Muscle layer of duodenum (tissue), 2 donors: ENCODE measurements around the gene RAVER2.
"Not testable (repeated sequence)": the region's sequence is repeated elsewhere in the genome, so short reads cannot be mapped to it uniquely, and the experiment has no call there.

Experiments
- H3K27ac ChIP-seq: one replicate; pipeline ENCODE4 v1.7.0; 2013; ENCODE audit warnings: mild to moderate bottlenecking, low read length
- H3K27me3 ChIP-seq: one replicate; pipeline ENCODE4 v1.7.0; 2013; ENCODE audit warnings: low read depth, mild to moderate bottlenecking, control low read depth, low read length
- H3K36me3 ChIP-seq, 2 donors: one replicate each; pipeline ENCODE4 v1.7.0; 2013; ENCODE audit warnings: low read length in 2 of 2, control low read depth in 1 of 2, mild to moderate bottlenecking in 1 of 2; ENCODE audit not compliant: insufficient read depth in 2 of 2, control insufficient read depth in 1 of 2
- H3K4me1 ChIP-seq, 2 donors: one replicate each; pipeline ENCODE4 v1.7.0; 2013; ENCODE audit warnings: low read length in 2 of 2, mild to moderate bottlenecking in 2 of 2, control low read depth in 1 of 2, moderate library complexity in 1 of 2; ENCODE audit not compliant: insufficient read depth in 2 of 2, control insufficient read depth in 1 of 2
- H3K4me3 ChIP-seq, 2 donors: one replicate each; pipeline ENCODE4 v1.7.0; 2013; ENCODE audit warnings: low read length in 2 of 2, low read depth in 1 of 2, mild to moderate bottlenecking in 1 of 2
- H3K9me3 ChIP-seq, 2 donors: one replicate each; pipeline ENCODE4 v1.7.0; 2013; ENCODE audit warnings: low read length in 2 of 2, control low read depth in 1 of 2, mild to moderate bottlenecking in 1 of 2; ENCODE audit not compliant: control insufficient read depth in 1 of 2
- donor health status: healthy.

The RAVER2 gene

GRCh38 chr1:64814427-64814826 lies 69.6 kb downstream of the RAVER2 start:
- Histone ChIP-seq H3K27me3 (no peaks in the 10 kb centered on the region), H3K27ac (no peak overlapping the region)

GRCh38 chr1:64817364-64817763 lies 72.5 kb downstream of the RAVER2 start:
- H3K36me3 ChIP-seq, H3K4me3 ChIP-seq, H3K4me1 ChIP-seq, H3K27me3 ChIP-seq, H3K27ac ChIP-seq, H3K9me3 ChIP-seq: not testable (repeated sequence)

More at GRCh38 chr1:64814427-64814826, 69.6 kb downstream of the RAVER2 start:
- no peaks in the 10 kb centered on the region for H3K9me3 ChIP-seq
- no peaks in the 10 kb centered on the region for H3K4me1 ChIP-seq
- H3K36me3 ChIP-seq, result peaks cover 0 to 8% of the 10 kb centered on the region in 2 donors
- H3K4me3 ChIP-seq, result no peak overlapping the region

GRCh38 chr1:64820572-64820971 lies 75.7 kb downstream of the RAVER2 start:
- not testable (repeated sequence) for H3K9me3 ChIP-seq, H3K27me3 ChIP-seq, H3K27ac ChIP-seq, H3K36me3 ChIP-seq, H3K4me3 ChIP-seq, H3K4me1 ChIP-seq

- Histone ChIP-seq H3K27me3 (no peaks in the 10 kb centered on the region), H3K4me1 (no peaks in the 10 kb centered on the region), H3K36me3 (no peaks in the 10 kb centered on the region), H3K27ac (no peak overlapping the region), H3K9me3 (no peaks in the 10 kb centered on the region), H3K4me3 (no peak overlapping the region)
Measured at GRCh38 chr1:64822621-64823020, 77.7 kb downstream of the RAVER2 start.

- H3K36me3 ChIP-seq, result no peaks in the 10 kb centered on the region
- H3K9me3 ChIP-seq, result no peaks in the 10 kb centered on the region
- no peaks in the 10 kb centered on the region for H3K27me3 ChIP-seq
- no peak overlapping the region for H3K27ac ChIP-seq
- no peak overlapping the region for H3K4me3 ChIP-seq
- no peaks in the 10 kb centered on the region for H3K4me1 ChIP-seq
Measured at GRCh38 chr1:64823691-64824476, 79.0 kb downstream of the RAVER2 start.

GRCh38 chr1:64826991-64827390 lies 82.1 kb downstream of the RAVER2 start:
- Histone ChIP-seq H3K4me3 (no peak overlapping the region), H3K36me3 (peaks cover 5 to 7% of the 10 kb centered on the region in 2 donors), H3K27me3 (no peaks in the 10 kb centered on the region), H3K4me1 (no peaks in the 10 kb centered on the region), H3K9me3 (no peaks in the 10 kb centered on the region), H3K27ac (no peak overlapping the region)

GRCh38 chr1:64828829-64829228 lies 84.0 kb downstream of the RAVER2 start:
- H3K9me3 ChIP-seq, result no peaks in the 10 kb centered on the region
- H3K27me3 ChIP-seq, result no peaks in the 10 kb centered on the region
- H3K4me1 ChIP-seq, result no peaks in the 10 kb centered on the region
- H3K27ac ChIP-seq, result no peak overlapping the region
- H3K36me3 ChIP-seq, result peaks cover 17 to 22% of the 10 kb centered on the region in 2 donors
- H3K4me3 ChIP-seq, result no peak overlapping the region

- H3K36me3 ChIP-seq, result peaks cover 22 to 29% of the 10 kb centered on the region in 2 donors
- no peak overlapping the region for H3K27ac ChIP-seq
- H3K27me3 ChIP-seq, result no peaks in the 10 kb centered on the region
- no peak overlapping the region for H3K4me3 ChIP-seq
- H3K9me3 ChIP-seq, result no peaks in the 10 kb centered on the region
- H3K4me1 ChIP-seq, result no peaks in the 10 kb centered on the region
Measured at GRCh38 chr1:64829411-64830029, 84.6 kb downstream of the RAVER2 start.

GRCh38 chr1:64830030-64830651 lies 85.3 kb downstream of the RAVER2 start:
- H3K36me3 ChIP-seq, result peaks cover 29 to 35% of the 10 kb centered on the region in 2 donors
- H3K4me1 ChIP-seq, result no peaks in the 10 kb centered on the region
- no peaks in the 10 kb centered on the region for H3K9me3 ChIP-seq
- H3K27ac ChIP-seq, result no peak overlapping the region
- no peaks in the 10 kb centered on the region for H3K27me3 ChIP-seq
- no peak overlapping the region for H3K4me3 ChIP-seq

- no peak overlapping the region for H3K4me3 ChIP-seq
- H3K9me3 ChIP-seq, result no peaks in the 10 kb centered on the region
- H3K27ac ChIP-seq, result no peak overlapping the region
- H3K27me3 ChIP-seq, result no peaks in the 10 kb centered on the region
- H3K36me3 ChIP-seq, result peaks cover 69 to 77% of the 10 kb centered on the region in 2 donors
- H3K4me1 ChIP-seq, result no peaks in the 10 kb centered on the region
Measured at GRCh38 chr1:64834734-64835133, 89.9 kb downstream of the RAVER2 start.

- Histone ChIP-seq H3K4me1 (no peaks in the 10 kb centered on the region), H3K27me3 (no peaks in the 10 kb centered on the region), H3K27ac (no peak overlapping the region), H3K9me3 (no peaks in the 10 kb centered on the region), H3K36me3 (peaks cover 82 to 90% of the 10 kb centered on the region in 2 donors), H3K4me3 (no peak overlapping the region)
Measured at GRCh38 chr1:64836802-64837201, 91.9 kb downstream of the RAVER2 start.
